Mucosa of stomach (tissue), 1 donor: ENCODE data around the gene RBM10.

Experiments
- H3K27me3 ChIP-seq: one replicate; pipeline ENCODE4 v1.7.0; 2013; ENCODE audit warnings: mild to moderate bottlenecking, low read length; ENCODE audit not compliant: control insufficient read depth, insufficient read depth
- H3K36me3 ChIP-seq: one replicate; pipeline ENCODE4 v1.7.0; 2013; ENCODE audit warnings: low read length; ENCODE audit not compliant: control insufficient read depth, insufficient read depth
- H3K4me1 ChIP-seq: one replicate; pipeline ENCODE4 v1.7.0; 2013; ENCODE audit warnings: mild to moderate bottlenecking, low read length; ENCODE audit not compliant: control insufficient read depth, insufficient read depth
- H3K4me3 ChIP-seq: one replicate; pipeline ENCODE4 v1.7.0; 2013; ENCODE audit warnings: low read length
- H3K9ac ChIP-seq: one replicate; pipeline ENCODE4 v1.7.0; 2013; ENCODE audit warnings: mild to moderate bottlenecking, low read length, moderate library complexity
- H3K9me3 ChIP-seq: one replicate; pipeline ENCODE4 v1.7.0; 2013; ENCODE audit warnings: mild to moderate bottlenecking, low read length, moderate library complexity; ENCODE audit not compliant: control insufficient read depth
- donor health status: Pancreatic carcinoma.

RBM10 gene

GRCh38 chrX:47185241-47185640 is 40.2 kb downstream of the RBM10 start:
- no peak overlapping the region for H3K9ac ChIP-seq
- H3K4me1 ChIP-seq, result no peaks in the 10 kb centered on the region
- no peak overlapping the region for H3K4me3 ChIP-seq
- no peaks in the 10 kb centered on the region for H3K27me3 ChIP-seq
- no peaks in the 10 kb centered on the region for H3K9me3 ChIP-seq
- peaks cover 10% of the 10 kb centered on the region for H3K36me3 ChIP-seq

- Histone ChIP-seq H3K4me1 (no peaks in the 10 kb centered on the region), H3K4me3 (no peak overlapping the region), H3K36me3 (peaks cover 9% of the 10 kb centered on the region), H3K9me3 (no peaks in the 10 kb centered on the region), H3K27me3 (no peaks in the 10 kb centered on the region), H3K9ac (no peak overlapping the region)
These were observed 41.2 kb downstream of the RBM10 start for GRCh38 chrX:47186096-47186740.

- Histone ChIP-seq H3K36me3 (no peaks in the 10 kb centered on the region), H3K27me3 (no peaks in the 10 kb centered on the region), H3K9me3 (no peaks in the 10 kb centered on the region), H3K9ac (no peak overlapping the region), H3K4me1 (no peaks in the 10 kb centered on the region), H3K4me3 (no peak overlapping the region)
These were observed 42.2 kb downstream of the RBM10 start for GRCh38 chrX:47187106-47187677.

GRCh38 chrX:47189906-47190305 is 44.9 kb downstream of the RBM10 start:
- Histone ChIP-seq H3K9ac (no peak overlapping the region), H3K36me3 (no peaks in the 10 kb centered on the region), H3K9me3 (no peaks in the 10 kb centered on the region), H3K4me1 (peaks cover 3% of the 10 kb centered on the region), H3K27me3 (no peaks in the 10 kb centered on the region), H3K4me3 (no peak overlapping the region)

GRCh38 chrX:47190445-47191269 is 45.6 kb downstream of the RBM10 start:
- Histone ChIP-seq H3K9me3 (no peaks in the 10 kb centered on the region), H3K9ac (peak overlapping the region; percentile 54), H3K36me3 (no peaks in the 10 kb centered on the region), H3K27me3 (no peaks in the 10 kb centered on the region), H3K4me1 (peaks cover 6% of the 10 kb centered on the region), H3K4me3 (peak overlapping the region; percentile 43)

- Histone ChIP-seq H3K4me3 (peak overlapping the region; percentile 43), H3K9me3 (no peaks in the 10 kb centered on the region), H3K27me3 (no peaks in the 10 kb centered on the region), H3K36me3 (no peaks in the 10 kb centered on the region), H3K9ac (peak overlapping the region; percentile 54), H3K4me1 (peaks cover 13% of the 10 kb centered on the region)
These were observed 46.3 kb downstream of the RBM10 start for GRCh38 chrX:47191331-47191730.

GRCh38 chrX:47191806-47192401 is 46.9 kb downstream of the RBM10 start:
- Histone ChIP-seq H3K9ac (no peak overlapping the region), H3K36me3 (no peaks in the 10 kb centered on the region), H3K4me3 (no peak overlapping the region), H3K27me3 (no peaks in the 10 kb centered on the region), H3K4me1 (peaks cover 16% of the 10 kb centered on the region), H3K9me3 (no peaks in the 10 kb centered on the region)

- peak within 1 kb of the TSS; percentile 69 for H3K4me3 ChIP-seq
- no peaks in the 10 kb centered on the region for H3K9me3 ChIP-seq
- H3K27me3 ChIP-seq, result no peaks in the 10 kb centered on the region
- no peaks in the 10 kb centered on the region for H3K36me3 ChIP-seq
- H3K9ac ChIP-seq, result peak within 1 kb of the TSS; percentile 93
- peaks cover 27% of the 10 kb centered on the region for H3K4me1 ChIP-seq
These were observed 48.6 kb downstream of the RBM10 start, which contains the start of gene UBA1 for GRCh38 chrX:47193475-47194193. Gene UBA1 (plus strand): TSS chrX:47193829. CDS start chrX:47198803, 4,974 bp downstream.

GRCh38 chrX:47194194-47194787 is 49.3 kb downstream of the RBM10 start:
- Histone ChIP-seq H3K9me3 (no peaks in the 10 kb centered on the region), H3K9ac (peak overlapping the region; percentile 93), H3K27me3 (no peaks in the 10 kb centered on the region), H3K4me1 (peaks cover 27% of the 10 kb centered on the region), H3K4me3 (peak overlapping the region; percentile 69), H3K36me3 (no peaks in the 10 kb centered on the region)

- no peaks in the 10 kb centered on the region for H3K27me3 ChIP-seq
- no peak overlapping the region for H3K4me3 ChIP-seq
- peaks cover 33% of the 10 kb centered on the region for H3K4me1 ChIP-seq
- no peaks in the 10 kb centered on the region for H3K9me3 ChIP-seq
- H3K36me3 ChIP-seq, result peaks cover under 1% of the 10 kb centered on the region
- peak overlapping the region; percentile 43 for H3K9ac ChIP-seq
These were observed 51.1 kb downstream of the RBM10 start for GRCh38 chrX:47196098-47196497.

GRCh38 chrX:47197526-47197925 is 52.5 kb downstream of the RBM10 start:
- Histone ChIP-seq H3K4me3 (no peak overlapping the region), H3K4me1 (peaks cover 33% of the 10 kb centered on the region), H3K27me3 (no peaks in the 10 kb centered on the region), H3K36me3 (peaks cover 9% of the 10 kb centered on the region), H3K9ac (no peak overlapping the region), H3K9me3 (no peaks in the 10 kb centered on the region)
